Sigmoid colon (tissue), 7 donors: Measurements from ENCODE around the gene P2RY8. TPM values are rescaled to one million over a fixed set of nuclear protein-coding genes. Genes with fewer than 3 reads are reported as not detected.
"Not testable (repeated sequence)": the region's sequence is repeated elsewhere in the genome, so short reads cannot be mapped to it uniquely, and the experiment has no call there.

ENCODE experiments used
- DNase-seq: peaks from one replicate; pipeline ENCODE4 v3.0.0-alpha.2; 2019
- H3K27ac ChIP-seq, 4 donors: fragments of 200-600 bp; sonication (generic); one replicate each; pipeline ENCODE4 v1.5.1; 2016 to 2019; ENCODE audit warnings: mild to moderate bottlenecking in 1 of 4
- H3K27me3 ChIP-seq, 3 donors: fragments of 200-600 bp; sonication (generic); one replicate each; pipeline ENCODE4 v1.5.1; 2019; ENCODE audit warnings: mild to moderate bottlenecking in 1 of 3
- H3K36me3 ChIP-seq, 4 donors: fragments of 200-600 bp; sonication (generic); one replicate each; pipeline ENCODE4 v1.5.1; 2016 to 2019
- H3K4me1 ChIP-seq, 4 donors: fragments of 200-600 bp; sonication (generic); one replicate each; pipeline ENCODE4 v1.5.1; 2017 to 2019
- H3K4me3 ChIP-seq, 4 donors: fragments of 200-600 bp; sonication (generic); one replicate each; pipeline ENCODE4 v1.5.1; 2017 to 2019; ENCODE audit warnings: mild to moderate bottlenecking in 2 of 4, moderate library complexity in 1 of 4
- H3K9me3 ChIP-seq, 4 donors: fragments of 200-600 bp in 3 of 4; sonication (generic) in 3 of 4; one replicate each; pipeline versions ENCODE4 v1.5.1 to v1.6.1; 2013 to 2019
- EP300 ChIP-seq, 4 donors: sonication (generic); formaldehyde crosslinking; IDR thresholded peaks; one replicate each; pipeline ENCODE4 v1.6.1; 2017; ENCODE audit warnings: antibody characterized with exemption in 4 of 4
- POLR2A ChIP-seq, 2 donors: fragments of 450-650 bp; IDR thresholded peaks; one replicate each; pipeline ENCODE4 v1.6.1; 2016; ENCODE audit warnings: antibody characterized with exemption in 2 of 2, mild to moderate bottlenecking in 2 of 2, moderate library complexity in 2 of 2
- POLR2AphosphoS5 ChIP-seq, 4 donors: sonication (generic); formaldehyde crosslinking; IDR thresholded peaks; one replicate each; pipeline ENCODE4 v1.6.1; 2017; ENCODE audit warnings: antibody characterized with exemption in 4 of 4
- WGBS, 2 donors: extraction: QIAGEN DNeasy Blood & Tissue Kit; methylation state at CpG; one replicate each; pipeline ENCODE4 v1.1.7; 2013; 5-methylcytosine and 5-hydroxymethylcytosine counted together
- intact Hi-C: fragments of 100-400 bp; cut with DNase I; formaldehyde crosslinking; loops from one replicate; pipeline ENCODE4 v1.15.1; 2023
- polyA plus RNA-seq, 3 donors: library from polyadenylated mRNA; stranded (reverse); fragments of 200-250 nt; gene quantifications; one replicate each; pipeline ENCODE4 v1.2.3, GENCODE V29; 2013
- total RNA-seq, 4 donors: library from RNA; depleted of rRNA; stranded (reverse); fragments of >200 nt; gene quantifications; one replicate each; pipeline ENCODE4 v1.1.0, GENCODE V29; 2016
- TF ChIP-seq, protein P1 (sequence below), 4 experiments: fragments of 450-650 bp in 3 of 4; fragments of 200-600 bp in 1 of 4; IDR thresholded peaks; one replicate each; pipeline ENCODE4 v1.5.1; 2016 to 2019; ENCODE audit warnings: antibody characterized with exemption in 4 of 4, mild to moderate bottlenecking in 3 of 4, moderate library complexity in 2 of 4
- donor health status: healthy with polysubstance abuse.
- donor health status: Bipolar disorder and iron deficiency.
- donor health status: healthy.

P2RY8 gene
- total and polyA plus RNA-seq, 7 donors, result 0.28 to 15.0 (median 0.87) TPM; not detected in 1

GRCh38 chrX:1551959-1552546 is 15.1 kb upstream of the P2RY8 start:
- intact Hi-C loops, result no loop called here
- 88 to 90% methylated on average over 3 of the region's 3 CpGs for WGBS, 2 donors

GRCh38 chrX:1546691-1547251 is 9.8 kb upstream of the P2RY8 start:
- intact Hi-C loops, result no loop called here
- TF ChIP-seq POLR2AphosphoS5 (IDR thresholded peaks at IDR 0.05), result no peak
- TF ChIP-seq POLR2A (IDR thresholded peaks at IDR 0.05), result no peak
- TF ChIP-seq, protein P1, sequence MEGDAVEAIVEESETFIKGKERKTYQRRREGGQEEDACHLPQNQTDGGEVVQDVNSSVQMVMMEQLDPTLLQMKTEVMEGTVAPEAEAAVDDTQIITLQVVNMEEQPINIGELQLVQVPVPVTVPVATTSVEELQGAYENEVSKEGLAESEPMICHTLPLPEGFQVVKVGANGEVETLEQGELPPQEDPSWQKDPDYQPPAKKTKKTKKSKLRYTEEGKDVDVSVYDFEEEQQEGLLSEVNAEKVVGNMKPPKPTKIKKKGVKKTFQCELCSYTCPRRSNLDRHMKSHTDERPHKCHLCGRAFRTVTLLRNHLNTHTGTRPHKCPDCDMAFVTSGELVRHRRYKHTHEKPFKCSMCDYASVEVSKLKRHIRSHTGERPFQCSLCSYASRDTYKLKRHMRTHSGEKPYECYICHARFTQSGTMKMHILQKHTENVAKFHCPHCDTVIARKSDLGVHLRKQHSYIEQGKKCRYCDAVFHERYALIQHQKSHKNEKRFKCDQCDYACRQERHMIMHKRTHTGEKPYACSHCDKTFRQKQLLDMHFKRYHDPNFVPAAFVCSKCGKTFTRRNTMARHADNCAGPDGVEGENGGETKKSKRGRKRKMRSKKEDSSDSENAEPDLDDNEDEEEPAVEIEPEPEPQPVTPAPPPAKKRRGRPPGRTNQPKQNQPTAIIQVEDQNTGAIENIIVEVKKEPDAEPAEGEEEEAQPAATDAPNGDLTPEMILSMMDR (IDR thresholded peaks at IDR 0.05), result no peak
- TF ChIP-seq EP300 (IDR thresholded peaks at IDR 0.05), result no peak
- 58 to 84% methylated on average over 18 of the region's 18 CpGs for WGBS, 2 donors
- peak; percentile 49 for DNase-seq
- Histone ChIP-seq H3K27me3 (no peaks in the 10 kb centered on the region), H3K36me3 (no peaks in the 10 kb centered on the region), H3K4me3 (no peak overlapping the region), H3K9me3 (no peaks in the 10 kb centered on the region), H3K27ac (no peak overlapping the region), H3K4me1 (no peaks in the 10 kb centered on the region)

More at GRCh38 chrX:1551959-1552546, 15.1 kb upstream of the P2RY8 start:
- Histone ChIP-seq H3K36me3 (no peaks in the 10 kb centered on the region), H3K4me3 (no peak overlapping the region), H3K27me3 (no peaks in the 10 kb centered on the region), H3K9me3 (no peaks in the 10 kb centered on the region), H3K4me1 (no peaks in the 10 kb centered on the region), H3K27ac (no peak overlapping the region)
- TF ChIP-seq EP300 (IDR thresholded peaks at IDR 0.05), result no peak
- no peak for TF ChIP-seq POLR2AphosphoS5 (IDR thresholded peaks at IDR 0.05)
- TF ChIP-seq POLR2A (IDR thresholded peaks at IDR 0.05), result no peak
- TF ChIP-seq, protein P1 (IDR thresholded peaks at IDR 0.05), result no peak
- DNase-seq, result no peak

DNA sequence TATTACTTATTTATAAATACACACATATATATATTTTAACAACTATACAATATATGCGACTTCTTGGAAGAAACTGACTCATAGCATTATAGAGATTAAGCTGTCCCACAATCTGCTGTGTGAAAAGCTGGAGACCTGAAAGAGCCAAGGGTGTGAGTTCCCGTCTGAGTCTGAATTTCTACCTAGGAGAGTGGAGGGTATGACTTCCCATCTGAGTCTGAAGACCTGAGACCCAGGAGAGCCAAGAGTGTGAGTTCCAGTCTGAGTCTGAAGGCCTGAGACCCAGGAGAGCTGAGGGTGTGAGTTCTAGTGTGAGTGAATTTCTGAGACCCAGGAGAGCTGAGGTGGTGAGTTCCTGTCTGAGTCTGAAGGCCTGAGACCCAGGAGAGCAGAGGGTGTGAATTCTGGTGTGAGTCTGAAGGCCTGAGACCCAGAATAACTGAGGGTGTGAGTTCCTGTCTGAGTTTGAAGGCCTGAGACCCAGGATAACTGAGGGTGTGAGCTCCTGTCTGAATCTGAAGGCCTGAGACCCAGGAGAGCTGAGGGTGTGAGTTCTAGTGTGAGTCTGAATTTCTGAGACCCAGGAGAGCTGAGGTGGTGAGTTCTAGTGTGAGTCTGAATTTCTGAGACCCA is 8.9 kb upstream of the P2RY8 start:
- intact Hi-C loops, result no loop called here
- DNase-seq, result peak; percentile 6
- H3K4me1 ChIP-seq, result no peaks in the 10 kb centered on the region
- 74 to 84% methylated on average over 2 of the region's 2 CpGs for WGBS, 2 donors
- H3K27ac ChIP-seq, result no peak overlapping the region
- H3K9me3 ChIP-seq, result no peaks in the 10 kb centered on the region
- H3K27me3 ChIP-seq, result no peaks in the 10 kb centered on the region
- no peaks in the 10 kb centered on the region for H3K36me3 ChIP-seq
- TF ChIP-seq EP300 (IDR thresholded peaks at IDR 0.05), result no peak
- TF ChIP-seq POLR2A (IDR thresholded peaks at IDR 0.05), result no peak
- no peak for TF ChIP-seq POLR2AphosphoS5 (IDR thresholded peaks at IDR 0.05)
- TF ChIP-seq, protein P1 (IDR thresholded peaks at IDR 0.05), result no peak
- H3K4me3 ChIP-seq, result no peak overlapping the region

- DNase-seq, result no peak
- Histone ChIP-seq H3K4me1 (no peaks in the 10 kb centered on the region), H3K36me3 (no peaks in the 10 kb centered on the region), H3K27me3 (no peaks in the 10 kb centered on the region), H3K27ac (no peak overlapping the region), H3K9me3 (no peaks in the 10 kb centered on the region), H3K4me3 (no peak overlapping the region)
- TF ChIP-seq POLR2AphosphoS5 (IDR thresholded peaks at IDR 0.05) (no peak), POLR2A (IDR thresholded peaks at IDR 0.05) (no peak), EP300 (IDR thresholded peaks at IDR 0.05) (no peak)
- TF ChIP-seq, protein P1 (IDR thresholded peaks at IDR 0.05), result no peak
- intact Hi-C loops, result no loop called here
- 93 to 94% methylated on average over 22 of the region's 22 CpGs for WGBS, 2 donors
These were observed 6.2 kb upstream of the P2RY8 start for GRCh38 chrX:1542994-1543725.

- H3K9me3 ChIP-seq, DNase-seq, intact Hi-C loops, H3K36me3 ChIP-seq, H3K4me1 ChIP-seq, H3K4me3 ChIP-seq, H3K27ac ChIP-seq, H3K27me3 ChIP-seq: not testable (repeated sequence)
- WGBS, 2 donors, result 89 to 96% methylated on average over 14 of the region's 14 CpGs
These were observed 2.2 kb upstream of the P2RY8 start for GRCh38 chrX:1539146-1539545.

GRCh38 chrX:1537716-1538090 is 718 bp upstream of the P2RY8 start:
- DNase-seq, H3K9me3 ChIP-seq, H3K27me3 ChIP-seq, H3K36me3 ChIP-seq, H3K4me3 ChIP-seq, intact Hi-C loops, H3K4me1 ChIP-seq: not testable (repeated sequence)
- H3K27ac ChIP-seq, result peak overlapping the region in 2 of 4 donors; percentile 59 to 67
- WGBS, 2 donors, result 67 to 77% methylated on average over 7 of the region's 7 CpGs
